ENCODE measurements around the gene TARBP1.
"Not testable (repeated sequence)": the region's sequence is repeated elsewhere in the genome, so short reads cannot be mapped to it uniquely, and the experiment has no call there.

Gene TARBP1

DNA sequence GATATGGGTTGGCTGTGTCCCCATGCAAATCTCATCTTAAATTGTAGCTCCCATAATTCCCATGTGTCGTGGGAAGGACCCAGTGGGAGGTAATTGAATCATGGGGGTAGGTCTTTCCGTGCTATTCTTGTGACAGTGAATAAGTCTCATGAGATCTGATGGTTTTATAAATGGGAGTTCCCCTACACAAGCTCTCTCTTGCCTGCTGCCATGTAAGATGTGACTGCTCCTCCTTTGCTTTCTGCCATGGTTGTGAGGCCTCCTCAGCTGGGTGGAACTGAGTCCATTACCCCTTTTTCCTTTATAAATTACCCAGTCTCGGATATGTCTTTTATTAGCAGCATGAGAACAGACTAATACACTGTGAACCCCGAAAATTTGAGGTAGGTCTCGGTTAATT, 25.3 kb upstream of the TARBP1 start:
- DNase-seq: not testable (repeated sequence)

DNA sequence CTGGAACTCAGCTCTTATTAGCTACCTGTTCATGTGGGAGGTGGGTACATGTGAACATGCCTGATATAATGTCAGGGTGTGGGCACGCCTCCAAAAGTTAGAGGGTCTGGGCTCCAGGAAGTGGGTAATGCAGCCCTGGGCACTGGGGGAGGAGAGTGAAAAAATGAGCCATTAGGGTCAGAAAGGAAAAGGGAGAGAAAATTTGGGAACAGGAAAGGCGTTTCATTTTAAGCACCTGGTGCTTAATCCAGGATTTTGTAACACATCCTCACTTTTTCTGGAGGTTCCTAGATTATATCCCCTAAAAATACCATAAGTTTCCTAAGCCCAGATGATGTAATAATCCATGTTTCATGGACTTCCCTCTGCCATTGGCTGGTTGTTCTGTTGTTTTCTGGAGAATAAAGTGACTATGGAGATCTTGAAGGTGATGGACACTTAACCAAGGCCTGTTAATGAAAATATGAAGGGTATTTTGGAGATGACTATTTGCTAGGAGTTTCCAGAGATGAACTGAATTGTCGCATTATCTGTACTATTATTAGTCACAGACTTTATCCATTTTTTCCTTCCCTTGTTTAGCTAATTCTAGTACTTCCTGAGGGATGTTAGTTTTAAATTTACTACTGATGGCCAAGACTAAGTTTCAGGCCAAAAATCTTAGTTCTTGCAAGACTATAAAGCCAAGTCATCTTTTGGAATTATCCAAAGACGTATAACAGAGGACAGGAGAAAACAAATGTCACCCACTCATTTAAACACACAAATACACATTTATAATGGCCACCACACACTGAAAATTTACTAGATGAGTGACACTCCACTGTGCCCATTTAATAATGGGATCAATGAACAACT, 24.4 kb upstream of the TARBP1 start:
- DNase-seq: no peak

DNA sequence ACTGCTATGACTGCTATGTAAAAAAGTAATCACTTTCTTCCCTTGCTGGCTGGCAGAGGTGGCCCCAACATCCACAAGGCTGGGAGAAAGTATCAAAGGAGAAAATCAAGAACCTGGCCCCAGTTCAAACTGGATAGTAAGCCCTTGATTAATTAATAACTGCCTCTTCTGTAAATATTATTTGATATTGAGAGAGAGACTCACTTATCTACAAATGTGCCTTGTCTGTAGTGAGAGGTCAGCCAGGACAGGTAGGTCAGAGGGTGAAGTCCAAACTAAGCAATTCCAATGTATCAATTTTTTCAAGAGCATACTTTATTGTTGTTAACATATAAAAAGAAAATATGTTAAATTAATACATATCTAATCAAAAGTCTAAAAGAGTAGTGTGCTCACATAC, 23.8 kb upstream of the TARBP1 start:
- no peak for DNase-seq

DNA sequence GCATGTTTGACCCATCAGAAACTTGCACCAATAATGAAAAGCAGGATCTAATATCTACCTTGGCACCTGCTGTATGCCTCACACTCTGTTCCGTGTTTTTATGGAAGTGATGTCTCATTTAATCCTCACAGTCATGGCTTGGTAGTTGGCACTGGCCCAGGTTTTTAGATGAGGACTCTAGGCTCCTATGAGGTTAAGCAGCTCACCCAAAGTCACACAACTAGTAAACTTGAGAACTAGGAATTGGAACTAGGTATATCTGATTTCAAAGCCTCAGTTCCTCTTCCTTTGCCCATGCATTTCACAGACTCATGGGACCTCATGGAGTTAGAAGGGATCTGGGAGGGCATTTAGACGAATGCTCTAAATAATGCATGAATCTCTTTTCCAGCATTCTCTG, 21.3 kb upstream of the TARBP1 start:
- no peak for DNase-seq

DNA sequence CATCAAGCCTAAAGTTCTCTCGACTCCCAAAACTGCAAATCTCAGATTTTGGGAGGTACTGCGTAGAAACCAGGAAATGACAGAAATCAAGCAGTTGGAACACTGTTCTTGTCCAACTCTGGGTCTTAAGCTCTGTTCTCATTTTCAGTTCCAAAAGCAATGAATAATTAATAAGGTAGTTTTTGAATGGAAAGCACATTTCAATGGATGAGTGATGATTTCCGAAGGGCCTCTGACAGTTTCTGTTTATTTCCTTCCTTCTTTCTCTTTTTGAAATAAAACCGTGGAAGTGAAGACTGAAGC, 20.9 kb upstream of the TARBP1 start:
- no peak for DNase-seq

DNA sequence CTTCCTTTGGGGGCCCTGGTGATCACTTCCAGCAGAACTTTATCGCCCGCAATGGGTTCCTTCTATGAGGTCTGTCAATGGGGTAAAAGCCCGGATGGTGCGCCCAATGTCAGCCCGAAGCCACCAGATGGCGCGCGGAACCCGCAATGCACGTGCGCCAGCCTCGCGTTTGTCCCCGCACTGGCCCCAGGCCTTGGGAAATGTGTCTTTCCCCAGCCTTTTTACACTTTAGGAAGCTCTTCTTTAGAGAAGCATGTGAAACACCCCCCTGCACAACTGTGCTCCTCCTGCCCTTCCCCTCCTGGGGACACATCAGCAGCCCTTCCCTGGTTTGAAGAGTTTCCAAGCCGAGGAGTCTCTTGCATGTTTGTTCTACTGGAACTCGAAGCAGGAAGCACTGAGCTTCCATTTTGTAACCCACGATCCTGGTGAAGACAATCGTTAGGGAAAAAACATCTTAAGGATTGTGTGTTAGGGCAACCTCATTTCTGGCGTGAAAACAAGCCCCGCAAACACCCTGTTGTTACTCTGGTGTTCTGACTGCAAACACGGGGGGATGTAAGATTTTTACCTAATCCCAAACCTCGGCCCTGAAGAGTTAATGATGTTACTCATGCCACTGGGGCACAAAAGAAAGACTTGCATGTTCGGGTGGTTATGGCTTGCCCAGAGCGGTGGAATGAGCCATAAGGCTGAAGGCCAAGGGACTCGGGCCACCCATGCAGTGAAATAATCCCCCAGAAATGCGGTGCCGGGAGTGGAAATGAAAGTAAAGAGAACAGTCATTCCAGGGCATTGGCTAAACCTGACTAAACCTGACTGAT, 20.4 kb upstream of the TARBP1 start:
- DNase-seq: peak; percentile 82

DNA sequence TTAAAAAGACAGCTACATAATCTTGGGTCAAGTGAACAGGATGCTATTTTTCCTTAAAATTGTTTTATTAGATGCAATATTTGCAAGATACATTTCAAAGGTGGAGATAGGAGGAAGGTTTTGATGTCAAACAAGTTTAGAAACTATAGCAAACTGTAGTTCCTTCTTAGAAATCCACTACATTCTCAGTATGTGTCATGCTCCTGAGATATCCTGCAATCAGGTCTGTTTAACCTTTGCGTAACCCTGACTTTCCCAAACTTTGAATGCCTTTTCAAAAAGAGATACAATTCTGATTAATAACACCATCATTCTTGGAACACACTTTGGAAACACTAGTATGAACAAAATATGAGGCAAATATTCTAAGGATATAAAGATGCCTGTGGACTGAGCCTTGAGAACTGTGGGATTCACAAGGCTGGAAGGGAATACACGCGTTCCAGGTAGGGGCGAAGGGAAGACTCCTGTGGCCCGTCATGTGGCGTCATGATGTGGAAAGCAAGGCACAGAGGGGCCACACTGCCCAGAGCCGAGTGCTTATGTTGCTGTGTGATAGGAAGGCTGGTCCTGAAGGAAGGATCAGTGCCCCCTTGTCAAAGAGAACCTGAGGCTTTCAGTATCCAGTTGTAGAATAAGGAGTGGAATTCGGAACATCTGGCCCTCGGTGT, 19.6 kb upstream of the TARBP1 start:
- DNase-seq: no peak

DNA sequence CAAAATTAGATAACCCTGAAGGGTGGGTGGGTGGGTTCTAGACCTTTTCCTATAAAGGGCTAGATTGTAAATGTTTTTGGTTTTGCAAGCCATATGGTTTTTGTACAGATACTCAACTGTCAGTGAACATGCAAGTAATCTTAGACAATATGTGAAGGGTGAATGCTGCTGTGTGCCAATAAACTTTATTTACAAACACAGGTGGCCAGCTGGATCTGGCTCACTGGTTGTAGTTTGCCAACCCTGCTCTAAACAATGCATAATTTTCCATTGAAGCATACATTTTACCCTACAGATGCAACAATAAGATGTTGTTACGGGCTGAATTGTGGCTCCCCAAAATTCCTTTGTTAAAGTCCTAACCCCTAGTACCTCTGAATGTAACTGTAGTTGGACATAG, 18.6 kb upstream of the TARBP1 start:
- DNase-seq: no peak

DNA sequence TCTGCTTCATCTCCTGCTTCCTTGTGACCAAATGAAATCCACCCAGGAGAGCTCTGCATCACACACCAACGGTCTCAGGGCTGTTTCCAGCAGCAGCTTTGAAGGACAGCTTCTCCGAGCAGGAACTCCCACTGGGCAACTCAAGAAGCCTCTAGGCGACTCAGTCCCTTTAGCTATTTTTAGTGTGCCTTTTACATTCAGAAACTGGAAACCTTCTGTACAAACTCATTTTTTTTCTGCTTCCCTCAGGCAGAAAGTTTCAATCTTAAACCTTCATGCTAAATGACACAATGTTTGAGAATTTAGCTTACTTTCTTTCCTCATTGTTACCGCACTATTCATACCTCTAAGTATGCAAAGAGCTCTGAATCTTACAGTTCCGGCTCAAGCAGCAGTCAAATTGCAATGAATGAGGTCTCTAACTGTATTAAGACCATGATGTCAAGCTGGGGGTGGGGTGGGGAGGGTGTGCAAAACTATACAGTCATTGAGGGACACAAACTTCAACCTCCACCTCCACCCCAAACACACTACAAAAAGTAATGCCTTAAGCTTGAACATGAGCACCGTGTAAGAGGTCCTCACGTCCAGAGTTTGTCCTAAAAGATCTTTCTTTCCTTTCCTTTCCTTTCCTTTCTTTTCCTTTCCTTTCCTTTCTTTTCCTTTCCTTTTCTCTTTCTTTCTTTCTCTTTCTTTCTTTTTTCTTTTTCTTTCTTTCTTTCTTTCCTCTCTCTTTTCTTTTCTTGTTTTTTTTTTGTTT, 16.4 kb upstream of the TARBP1 start:
- no peak for DNase-seq

DNA sequence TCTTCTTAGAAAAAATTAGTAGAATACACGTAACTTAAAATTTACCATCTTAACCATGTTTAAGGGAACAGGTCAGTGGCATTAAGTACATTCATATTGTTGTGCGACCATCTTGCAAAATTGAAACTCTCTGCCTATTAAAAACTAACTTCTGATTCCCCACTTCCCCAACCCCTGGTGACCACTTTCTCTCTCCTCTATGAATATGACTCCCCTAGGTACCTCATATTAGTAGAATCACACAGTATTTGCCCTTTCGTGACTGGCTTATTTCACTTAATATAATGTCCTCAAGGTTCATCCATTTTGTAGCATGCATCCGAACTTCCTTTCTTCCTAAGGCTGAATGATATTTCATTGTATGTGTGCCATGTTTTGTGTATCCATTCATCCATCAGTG, 15.1 kb upstream of the TARBP1 start:
- no peak for DNase-seq

DNA sequence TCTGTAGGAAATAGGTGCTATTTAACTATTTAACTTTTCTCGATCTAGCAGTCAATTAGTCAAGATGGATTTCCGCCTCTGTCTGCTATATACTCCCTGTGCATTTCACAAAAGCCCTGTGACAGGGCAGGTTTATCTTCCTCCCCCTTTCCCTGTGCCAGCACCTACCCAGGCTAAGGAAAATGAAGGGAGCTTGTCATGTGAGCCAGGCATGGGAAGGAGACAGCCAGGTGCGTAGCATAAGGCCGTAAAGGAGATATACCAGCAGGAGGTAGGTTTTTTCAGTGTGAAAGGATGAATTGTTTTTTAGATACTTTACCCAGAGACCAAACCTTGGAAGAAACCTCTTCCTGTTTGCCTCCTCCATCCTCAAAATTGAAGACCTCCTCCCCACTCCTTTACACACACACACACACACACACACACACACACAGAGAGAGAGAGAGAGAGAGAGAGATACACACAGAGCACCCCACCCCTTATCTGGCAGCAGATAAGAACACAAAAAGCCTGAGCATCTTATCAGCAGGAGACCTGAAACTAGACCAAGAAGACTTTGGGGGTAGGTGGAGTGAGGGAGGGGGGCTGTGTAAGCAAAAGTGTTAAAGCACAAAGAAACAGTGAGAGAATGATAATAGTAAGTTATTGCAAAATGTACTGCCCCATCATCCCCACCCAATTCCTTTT, 12.0 kb upstream of the TARBP1 start:
- DNase-seq: no peak

DNA sequence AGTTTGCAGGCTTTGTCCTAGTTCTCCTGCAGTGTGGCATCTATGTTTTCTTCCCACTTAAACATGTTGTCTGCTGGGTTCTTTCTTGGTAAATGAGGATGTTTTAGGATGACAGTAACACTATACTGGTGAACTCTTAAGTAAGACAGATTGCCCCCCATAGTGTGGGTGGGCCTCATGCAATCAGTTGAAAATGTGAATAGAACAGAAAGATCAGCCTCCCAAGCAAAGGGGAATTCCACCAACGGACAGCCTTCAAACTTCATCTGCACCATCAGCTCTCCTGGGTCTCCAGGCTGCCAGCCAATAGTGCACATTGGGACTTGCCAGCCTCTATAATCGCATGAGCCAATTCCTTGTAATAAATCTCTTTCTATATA, 10.7 kb upstream of the TARBP1 start:
- DNase-seq: no peak

DNA sequence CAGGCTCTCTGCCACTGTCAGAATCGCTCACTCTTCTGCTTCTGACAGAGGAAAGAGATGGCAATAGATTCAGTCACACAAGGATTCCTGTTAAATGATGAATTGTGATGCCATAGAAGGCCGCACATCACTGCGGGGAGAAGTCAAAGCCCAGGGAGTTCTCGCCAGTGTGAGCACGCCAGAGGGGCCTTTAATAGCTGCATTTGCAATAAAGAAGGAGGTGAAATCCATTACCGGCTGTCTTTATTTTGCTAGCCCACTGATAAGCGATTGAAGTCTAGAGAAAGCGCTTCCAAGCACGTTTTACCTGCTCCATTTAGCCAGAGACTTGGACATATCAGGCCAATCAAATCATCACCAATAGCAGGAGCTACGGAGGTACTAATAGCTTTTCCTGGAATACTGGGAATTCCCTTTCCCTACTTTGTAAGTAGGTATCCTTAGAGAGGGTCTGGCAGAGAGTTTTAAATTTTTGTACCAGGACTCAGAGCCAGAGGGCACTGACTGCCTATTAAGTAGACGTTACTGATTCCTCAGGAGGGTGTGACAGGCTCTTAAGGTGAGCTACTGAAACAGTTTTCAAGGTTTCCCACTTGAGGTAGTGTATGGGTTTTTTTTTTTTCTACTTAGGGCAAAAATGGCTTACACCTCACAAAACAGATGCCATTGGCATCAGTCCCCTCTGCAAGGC, 10.2 kb upstream of the TARBP1 start:
- DNase-seq: no peak

DNA sequence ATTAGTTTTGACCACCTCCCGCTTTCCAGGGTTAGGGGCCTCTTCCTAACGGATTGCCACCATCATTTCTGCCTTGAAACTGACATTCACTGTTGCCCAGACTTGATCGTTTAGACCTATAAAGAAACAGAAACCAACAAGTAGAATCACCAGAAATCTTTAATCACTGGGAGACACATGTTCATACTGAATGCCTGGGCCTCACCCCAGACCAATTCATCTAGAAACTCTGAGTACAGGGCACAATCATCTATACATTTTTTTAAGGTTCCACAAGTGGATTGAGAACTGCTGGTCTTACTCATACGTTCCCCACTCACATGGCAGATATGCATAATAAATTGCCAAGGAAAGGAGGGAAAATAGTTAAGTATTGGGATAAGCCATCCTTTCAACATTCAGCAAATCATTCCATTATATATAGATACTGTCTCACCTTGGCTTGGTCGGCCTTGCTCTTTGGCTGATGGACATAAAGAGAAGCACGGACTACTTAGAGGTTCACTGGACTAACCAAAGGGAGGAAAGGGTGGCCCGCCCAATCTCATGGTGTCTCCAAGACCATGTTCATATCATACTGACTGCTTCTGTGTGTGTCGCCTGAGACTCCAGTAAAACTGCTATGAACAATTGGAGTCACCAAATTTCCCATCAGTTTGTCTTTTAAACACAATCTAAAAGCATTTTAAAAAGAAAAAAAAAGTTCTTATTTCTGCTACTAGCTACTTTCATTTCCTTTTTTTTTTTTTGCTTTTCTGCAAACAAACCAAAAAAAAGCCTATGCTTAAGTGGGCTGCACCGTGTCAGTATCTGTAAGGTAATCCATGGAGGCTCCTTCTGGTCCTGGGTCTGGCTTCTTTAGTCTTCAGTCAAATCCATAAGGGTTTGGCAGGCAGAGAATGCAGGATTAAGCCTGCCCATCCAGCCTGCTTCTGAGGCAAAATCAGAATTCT, 9.4 kb upstream of the TARBP1 start:
- DNase-seq: no peak

DNA sequence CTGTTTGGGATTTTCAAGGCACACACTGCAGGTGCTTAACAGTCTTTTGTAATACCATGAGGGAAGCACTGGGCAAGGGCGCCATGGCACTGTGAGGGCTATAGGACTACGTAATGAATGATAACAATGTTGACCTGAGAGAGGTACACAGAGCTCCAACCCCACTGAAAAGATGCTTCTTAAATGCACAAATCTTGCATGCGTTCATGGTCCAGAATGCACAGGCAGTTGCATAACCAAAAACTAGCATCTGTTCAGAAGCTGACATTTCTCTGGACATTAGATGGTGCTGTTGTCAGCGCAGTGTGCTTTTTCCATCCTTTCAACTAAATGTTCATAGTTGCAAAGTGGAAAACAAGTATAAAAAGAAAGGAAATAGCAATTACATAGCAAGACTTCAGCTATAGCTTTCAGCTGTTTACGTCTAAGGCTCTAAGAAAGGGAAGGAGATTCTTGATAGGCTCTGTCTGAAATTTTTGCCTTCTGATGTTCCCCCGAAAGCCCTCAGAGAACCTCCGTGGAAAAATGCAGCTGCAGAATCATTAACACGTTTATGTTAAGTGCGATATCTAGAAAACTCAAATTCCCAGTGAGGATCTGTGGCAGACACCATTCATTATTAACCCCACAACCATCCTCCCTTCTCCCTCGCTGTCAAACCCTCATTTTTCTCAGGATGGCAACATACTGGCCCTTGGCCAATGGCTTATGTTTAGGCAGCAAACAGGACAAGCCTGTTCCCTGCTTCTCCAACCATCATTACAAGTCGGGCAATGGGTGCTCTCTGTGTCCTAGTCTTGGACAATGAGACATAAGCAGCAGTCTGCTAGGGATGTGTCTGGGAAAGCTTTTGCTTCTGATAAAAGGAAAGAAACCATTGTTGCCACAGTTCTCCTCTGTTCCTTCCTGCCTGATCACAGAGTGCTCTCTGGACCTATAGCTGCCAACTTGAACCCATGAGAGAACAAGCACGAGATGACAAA, 8.2 kb upstream of the TARBP1 start:
- DNase-seq: peak; percentile 38

DNA sequence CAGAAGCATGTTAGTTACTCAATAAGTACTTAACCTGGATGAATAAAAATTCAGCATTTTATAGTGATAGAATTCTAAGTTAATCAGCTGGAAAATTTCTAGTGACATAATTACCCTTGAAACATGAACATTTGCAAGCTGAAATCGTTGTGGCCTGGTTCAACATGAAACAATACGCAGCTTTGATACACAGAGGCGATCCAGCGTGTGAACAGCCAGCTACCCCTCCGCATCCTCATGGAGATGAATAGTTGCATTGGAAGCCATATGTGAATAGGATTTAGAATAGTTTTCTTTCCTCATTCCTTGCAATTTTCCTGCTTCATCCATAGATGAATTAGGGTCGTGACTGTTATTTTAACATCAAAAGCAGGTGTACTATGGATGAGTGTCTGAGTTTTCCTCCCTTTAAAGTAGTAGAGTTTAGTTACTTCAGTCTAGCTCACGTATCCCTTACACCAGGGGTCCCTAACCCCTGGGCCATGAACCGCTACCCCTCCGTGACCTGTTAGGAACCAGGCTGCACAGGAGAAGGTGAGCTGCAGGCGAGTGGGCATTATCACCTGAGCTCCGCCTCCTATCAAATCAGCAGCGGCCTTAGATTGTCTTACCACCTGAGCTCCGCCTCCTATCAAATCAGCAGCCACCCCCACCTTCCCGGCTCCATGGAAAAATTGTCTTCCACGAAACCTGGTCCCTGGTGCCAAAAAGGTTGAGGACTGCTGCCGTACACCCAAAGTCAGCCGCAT, 6.2 kb upstream of the TARBP1 start:
- no peak for DNase-seq

DNA sequence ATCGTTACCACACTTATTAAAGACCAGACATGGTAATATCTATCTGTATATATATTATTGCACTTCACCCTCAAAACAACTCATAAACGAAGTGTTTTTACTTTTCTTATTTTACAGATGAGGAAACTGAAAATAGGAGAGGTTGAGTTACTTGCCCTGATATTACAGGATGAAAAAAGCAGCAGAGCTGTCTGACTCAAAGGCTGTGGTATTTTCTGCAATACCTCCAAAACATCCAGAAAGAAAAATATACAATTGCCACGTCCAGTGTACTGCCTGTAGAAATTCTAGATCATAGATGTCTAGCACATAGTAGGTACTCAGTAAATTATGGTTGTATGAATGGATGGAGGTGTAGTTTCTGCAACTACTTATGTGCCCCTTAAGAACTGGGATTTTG, 5.2 kb upstream of the TARBP1 start:
- no peak for DNase-seq

DNA sequence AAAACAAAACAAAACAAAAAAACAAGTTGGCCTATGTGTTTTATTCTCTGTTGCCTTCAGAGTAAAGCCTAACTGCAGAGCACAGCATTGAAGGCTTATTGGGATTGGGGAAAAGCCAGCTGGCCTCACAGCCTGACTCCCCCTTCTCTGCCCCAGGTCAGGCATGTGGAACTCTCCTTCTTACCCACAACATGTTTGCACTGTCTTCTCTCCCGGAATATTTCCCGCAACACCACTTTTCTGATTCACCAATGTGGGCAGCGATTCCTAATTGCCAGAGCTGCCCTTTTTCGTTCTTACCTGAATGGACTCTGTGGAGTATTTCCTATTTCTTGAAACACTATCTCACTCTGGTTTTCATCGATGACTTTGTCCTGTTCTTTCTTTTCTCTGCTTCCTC, 2.8 kb upstream of the TARBP1 start:
- DNase-seq: no peak

DNA sequence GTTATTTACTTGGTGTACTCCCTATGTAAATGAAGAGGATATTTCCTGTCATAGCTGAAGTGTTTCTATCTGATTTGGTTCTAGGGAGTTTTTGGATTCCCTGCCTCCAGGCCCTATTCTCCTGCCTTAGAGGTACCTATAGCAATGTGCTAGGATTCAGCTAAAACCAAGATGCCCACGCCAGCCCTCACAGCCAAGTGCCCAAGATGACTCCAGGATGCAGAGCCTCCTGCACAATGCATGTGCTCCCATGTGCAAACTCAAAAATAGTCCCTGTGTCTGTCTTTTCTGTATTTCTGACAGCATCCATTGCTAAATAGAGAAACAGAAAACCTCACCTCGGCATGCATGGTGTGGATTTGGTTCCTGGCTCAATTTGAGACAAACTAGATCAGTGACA, 887 bp upstream of the TARBP1 start:
- no peak for DNase-seq
